HCT116 (cell line): ENCODE data around the gene SEMA6B.
"Not testable (repeated sequence)": the region's sequence is repeated elsewhere in the genome, so short reads cannot be mapped to it uniquely, and the experiment has no call there.

ENCODE experiments used
- CBX3 ChIP-seq: IDR thresholded peaks from 2 replicates; pipeline ENCODE4 v1.6.1; 2012; ENCODE audit warnings: low read depth
- EGR1 ChIP-seq: IDR thresholded peaks from 2 replicates; pipeline ENCODE4 v1.6.1; 2012; ENCODE audit warnings: low read depth
- EZH2 ChIP-seq: fragments of 200-600 bp; sonication (generic); IDR thresholded peaks from 2 replicates; pipeline ENCODE4 v1.6.1; 2017; ENCODE audit warnings: antibody characterized with exemption, mixed run types
- MAX ChIP-seq: IDR thresholded peaks from 2 replicates; pipeline ENCODE4 v1.6.1; 2012
- POLR2A ChIP-seq: IDR thresholded peaks from 2 replicates; pipeline ENCODE4 v1.7.0; 2011; ENCODE audit warnings: borderline replicate concordance; ENCODE audit not compliant: insufficient read depth, insufficient read length; ENCODE audit errors: extremely low read depth
- POLR2AphosphoS5 ChIP-seq: IDR thresholded peaks from 2 replicates; pipeline ENCODE4 v1.6.1; 2011; ENCODE audit warnings: mild to moderate bottlenecking, low read depth, low read length, moderate library complexity
- REST ChIP-seq: IDR thresholded peaks from 2 replicates; pipeline ENCODE4 v1.6.1; 2012; ENCODE audit warnings: low read depth
- SP1 ChIP-seq: IDR thresholded peaks from 2 replicates; pipeline ENCODE4 v1.6.1; 2012; ENCODE audit warnings: low read depth
- SRF ChIP-seq: IDR thresholded peaks from 2 replicates; pipeline ENCODE4 v1.6.1; 2012; ENCODE audit warnings: low read depth
- ZNF274 ChIP-seq: fragments of 200-500 bp; sonication (Bioruptor generic); IDR thresholded peaks from 2 replicates; pipeline ENCODE4 v1.6.1; 2014; ENCODE audit warnings: mild to moderate bottlenecking, low read depth, low read length, inconsistent platforms
- TF ChIP-seq, protein P1 (sequence below), 3 experiments: fragments of 200-600 bp in 1 of 3; sonication (generic) in 1 of 3; IDR thresholded peaks in 2 of 3; conservative IDR thresholded peaks in 1 of 3; 2 replicates each; pipeline ENCODE4 v1.5.1; 2012 to 2017; ENCODE audit warnings: low read depth in 2 of 3, low read length in 2 of 3, antibody characterized with exemption in 1 of 3, borderline replicate concordance in 1 of 3, control low read depth in 1 of 3, mild to moderate bottlenecking in 1 of 3, mixed read lengths in 1 of 3, mixed run types in 1 of 3, moderate library complexity in 1 of 3; ENCODE audit not compliant: insufficient read depth in 1 of 3
- TF ChIP-seq, protein P2 (sequence below): IDR thresholded peaks from 2 replicates; pipeline ENCODE4 v1.6.1; 2012
- TF ChIP-seq, protein P3 (sequence below): IDR thresholded peaks from 2 replicates; pipeline ENCODE4 v1.6.1; 2011; ENCODE audit warnings: mild to moderate bottlenecking, low read length, moderate library complexity; ENCODE audit not compliant: insufficient replicate concordance; ENCODE audit errors: extremely low read depth

GRCh38 chr19:4527377-4527776, 32.1 kb downstream of the SEMA6B start:
- not testable (repeated sequence) for TF ChIP-seq EZH2, POLR2AphosphoS5, EGR1, ZNF274, MAX, POLR2A, REST, SRF, SP1, CBX3
- TF ChIP-seq, protein P1, sequence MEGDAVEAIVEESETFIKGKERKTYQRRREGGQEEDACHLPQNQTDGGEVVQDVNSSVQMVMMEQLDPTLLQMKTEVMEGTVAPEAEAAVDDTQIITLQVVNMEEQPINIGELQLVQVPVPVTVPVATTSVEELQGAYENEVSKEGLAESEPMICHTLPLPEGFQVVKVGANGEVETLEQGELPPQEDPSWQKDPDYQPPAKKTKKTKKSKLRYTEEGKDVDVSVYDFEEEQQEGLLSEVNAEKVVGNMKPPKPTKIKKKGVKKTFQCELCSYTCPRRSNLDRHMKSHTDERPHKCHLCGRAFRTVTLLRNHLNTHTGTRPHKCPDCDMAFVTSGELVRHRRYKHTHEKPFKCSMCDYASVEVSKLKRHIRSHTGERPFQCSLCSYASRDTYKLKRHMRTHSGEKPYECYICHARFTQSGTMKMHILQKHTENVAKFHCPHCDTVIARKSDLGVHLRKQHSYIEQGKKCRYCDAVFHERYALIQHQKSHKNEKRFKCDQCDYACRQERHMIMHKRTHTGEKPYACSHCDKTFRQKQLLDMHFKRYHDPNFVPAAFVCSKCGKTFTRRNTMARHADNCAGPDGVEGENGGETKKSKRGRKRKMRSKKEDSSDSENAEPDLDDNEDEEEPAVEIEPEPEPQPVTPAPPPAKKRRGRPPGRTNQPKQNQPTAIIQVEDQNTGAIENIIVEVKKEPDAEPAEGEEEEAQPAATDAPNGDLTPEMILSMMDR (IDR thresholded peaks at IDR 0.05 in 2 of 3, conservative IDR thresholded peaks at IDR 0.05 in 1 of 3; ENCODE audit: borderline replicate concordance in 1 of 3, insufficient read depth in 1 of 3, low read depth in 2 of 3, low read length in 2 of 3), result not testable (repeated sequence)
- TF ChIP-seq, protein P2, sequence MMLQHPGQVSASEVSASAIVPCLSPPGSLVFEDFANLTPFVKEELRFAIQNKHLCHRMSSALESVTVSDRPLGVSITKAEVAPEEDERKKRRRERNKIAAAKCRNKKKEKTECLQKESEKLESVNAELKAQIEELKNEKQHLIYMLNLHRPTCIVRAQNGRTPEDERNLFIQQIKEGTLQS, result not testable (repeated sequence)
- TF ChIP-seq, protein P3, sequence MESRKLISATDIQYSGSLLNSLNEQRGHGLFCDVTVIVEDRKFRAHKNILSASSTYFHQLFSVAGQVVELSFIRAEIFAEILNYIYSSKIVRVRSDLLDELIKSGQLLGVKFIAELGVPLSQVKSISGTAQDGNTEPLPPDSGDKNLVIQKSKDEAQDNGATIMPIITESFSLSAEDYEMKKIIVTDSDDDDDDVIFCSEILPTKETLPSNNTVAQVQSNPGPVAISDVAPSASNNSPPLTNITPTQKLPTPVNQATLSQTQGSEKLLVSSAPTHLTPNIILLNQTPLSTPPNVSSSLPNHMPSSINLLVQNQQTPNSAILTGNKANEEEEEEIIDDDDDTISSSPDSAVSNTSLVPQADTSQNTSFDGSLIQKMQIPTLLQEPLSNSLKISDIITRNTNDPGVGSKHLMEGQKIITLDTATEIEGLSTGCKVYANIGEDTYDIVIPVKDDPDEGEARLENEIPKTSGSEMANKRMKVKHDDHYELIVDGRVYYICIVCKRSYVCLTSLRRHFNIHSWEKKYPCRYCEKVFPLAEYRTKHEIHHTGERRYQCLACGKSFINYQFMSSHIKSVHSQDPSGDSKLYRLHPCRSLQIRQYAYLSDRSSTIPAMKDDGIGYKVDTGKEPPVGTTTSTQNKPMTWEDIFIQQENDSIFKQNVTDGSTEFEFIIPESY, result not testable (repeated sequence)
